H9 (cell line): ENCODE results near the gene HSPA4. TPM values are rescaled to one million over a fixed set of nuclear protein-coding genes. Genes with fewer than 3 reads are reported as not detected.

Experiments used
- DNase-seq: peaks from one replicate; pipeline ENCODE4 v3.0.0-alpha.2; 2017
- H2AFZ ChIP-seq: one replicate; pipeline ENCODE4 v1.6.1; 2013; ENCODE audit warnings: mild to moderate bottlenecking, low read length, control low read depth, moderate library complexity
- H2AK5ac ChIP-seq: 2 replicates; pipeline ENCODE4 v1.6.1; 2013; ENCODE audit warnings: low read length, control low read depth, mixed read lengths; ENCODE audit not compliant: insufficient read length
- H2BK120ac ChIP-seq: one replicate; pipeline ENCODE4 v1.6.1; 2013; ENCODE audit warnings: low read depth, mild to moderate bottlenecking, low read length, control low read depth, inconsistent platforms; ENCODE audit not compliant: poor library complexity, severe bottlenecking
- H2BK12ac ChIP-seq: 2 replicates; pipeline ENCODE4 v1.6.1; 2013; ENCODE audit warnings: low read length, control low read depth, mixed read lengths, low read depth; ENCODE audit not compliant: insufficient read length
- H2BK15ac ChIP-seq: 2 replicates; pipeline ENCODE4 v1.6.1; 2013; ENCODE audit warnings: low read depth, low read length, control low read depth
- H2BK20ac ChIP-seq: one replicate; pipeline ENCODE4 v1.6.1; 2013; ENCODE audit warnings: low read depth, mild to moderate bottlenecking, low read length, control low read depth, inconsistent platforms; ENCODE audit not compliant: poor library complexity, severe bottlenecking
- H2BK5ac ChIP-seq: 2 replicates; pipeline ENCODE4 v1.6.1; 2013; ENCODE audit warnings: low read length, control low read depth, mixed read lengths; ENCODE audit not compliant: insufficient read length
- H3K14ac ChIP-seq: 2 replicates; pipeline ENCODE4 v1.6.1; 2013; ENCODE audit warnings: low read length, control low read depth; ENCODE audit not compliant: insufficient read depth
- H3K18ac ChIP-seq: 2 replicates; pipeline ENCODE4 v1.6.1; 2013; ENCODE audit warnings: low read depth, mild to moderate bottlenecking, mixed read lengths, low read length, control low read depth; ENCODE audit not compliant: insufficient read length
- H3K23ac ChIP-seq: 2 replicates; pipeline ENCODE4 v1.6.1; 2013; ENCODE audit warnings: low read length, control low read depth, mixed read lengths, low read depth; ENCODE audit not compliant: insufficient read length
- H3K23me2 ChIP-seq: 2 replicates; pipeline ENCODE4 v1.6.1; 2013; ENCODE audit warnings: low read depth, mild to moderate bottlenecking, mixed read lengths, low read length, control low read depth; ENCODE audit not compliant: insufficient read length, poor library complexity, severe bottlenecking
- H3K27ac ChIP-seq: 2 replicates; pipeline ENCODE4 v1.5.1; 2013; ENCODE audit warnings: low read length, control low read depth, mixed read lengths, low read depth; ENCODE audit not compliant: insufficient read length
- H3K27me3 ChIP-seq: 2 replicates; pipeline ENCODE4 v1.6.1; 2013; ENCODE audit warnings: low read length, control low read depth, inconsistent platforms; ENCODE audit not compliant: insufficient read depth
- H3K4ac ChIP-seq: 2 replicates; pipeline ENCODE4 v1.6.1; 2013; ENCODE audit warnings: low read depth, mild to moderate bottlenecking, control low read depth, inconsistent platforms, low read length, moderate library complexity
- H3K4me1 ChIP-seq: 2 replicates; pipeline ENCODE4 v1.6.1; 2013; ENCODE audit warnings: low read length, control low read depth, inconsistent platforms; ENCODE audit not compliant: insufficient read depth
- H3K4me2 ChIP-seq: 2 replicates; pipeline ENCODE4 v1.6.1; 2013; ENCODE audit warnings: low read length, control low read depth, mixed read lengths; ENCODE audit not compliant: insufficient read length, insufficient read depth
- H3K56ac ChIP-seq: 2 replicates; pipeline ENCODE4 v1.6.1; 2013; ENCODE audit warnings: low read depth, mild to moderate bottlenecking, mixed read lengths, low read length, control low read depth; ENCODE audit not compliant: insufficient read length
- H3K79me1 ChIP-seq: 2 replicates; pipeline ENCODE4 v1.6.1; 2013; ENCODE audit warnings: low read depth, mild to moderate bottlenecking, moderate library complexity, low read length, control low read depth, inconsistent platforms; ENCODE audit not compliant: insufficient read depth, poor library complexity, severe bottlenecking
- H3K79me2 ChIP-seq: 2 replicates; pipeline ENCODE4 v1.6.1; 2013; ENCODE audit warnings: low read length, control low read depth, inconsistent platforms; ENCODE audit not compliant: insufficient read depth
- H3K9ac ChIP-seq: 2 replicates; pipeline ENCODE4 v1.6.1; 2013; ENCODE audit warnings: low read length, control low read depth, mixed read lengths; ENCODE audit not compliant: insufficient read length; ENCODE audit errors: extremely low read depth
- H3K9me3 ChIP-seq: one replicate; pipeline ENCODE4 v1.6.1; 2013; ENCODE audit warnings: low read depth, low read length, inconsistent platforms; ENCODE audit not compliant: control insufficient read depth
- H3T11ph ChIP-seq: one replicate; pipeline ENCODE4 v1.6.1; 2013; ENCODE audit warnings: mild to moderate bottlenecking, low read length, control low read depth, inconsistent platforms
- H4K20me1 ChIP-seq: one replicate; pipeline ENCODE4 v1.6.1; 2013; ENCODE audit not compliant: control insufficient read depth, insufficient read length, insufficient read depth
- H4K5ac ChIP-seq: 2 replicates; pipeline ENCODE4 v1.6.1; 2013; ENCODE audit warnings: low read depth, mild to moderate bottlenecking, mixed read lengths, low read length, control low read depth; ENCODE audit not compliant: insufficient read length
- H4K8ac ChIP-seq: replicated peaks from 2 replicates; pipeline ENCODE4 v1.6.1; 2013; ENCODE audit warnings: low read length, control low read depth, mixed read lengths, low read depth; ENCODE audit not compliant: insufficient read length
- H4K91ac ChIP-seq: 2 replicates; pipeline ENCODE4 v1.6.1; 2013; ENCODE audit warnings: low read depth, mild to moderate bottlenecking, moderate library complexity, mixed read lengths, low read length, control low read depth; ENCODE audit not compliant: insufficient read length
- H3K27ac Mint-ChIP-seq, 3 experiments: 2 replicates in 2 of 3; 3 replicates in 1 of 3; pipeline ENCODE4 v1.8.0; 2020 to 2021; ENCODE audit warnings: mixed read lengths in 3 of 3, mild to moderate bottlenecking in 1 of 3, moderate library complexity in 1 of 3
- H3K27me3 Mint-ChIP-seq: 2 replicates; pipeline ENCODE4 v1.8.0; 2021; ENCODE audit warnings: low read depth, mild to moderate bottlenecking, moderate library complexity, mixed read lengths
- H3K36me3 Mint-ChIP-seq, 3 experiments: 2 replicates in 2 of 3; 3 replicates in 1 of 3; pipeline ENCODE4 v1.8.0; 2020 to 2021; ENCODE audit warnings: low read depth in 3 of 3, mixed read lengths in 3 of 3; ENCODE audit not compliant: insufficient read depth in 1 of 3
- H3K4me1 Mint-ChIP-seq, 2 experiments: 2 replicates each; pipeline ENCODE4 v1.8.0; 2020; ENCODE audit warnings: mixed read lengths in 2 of 2
- H3K4me3 Mint-ChIP-seq, 2 experiments: 2 replicates in 1 of 2; 3 replicates in 1 of 2; pipeline ENCODE4 v1.8.0; 2020 to 2021; ENCODE audit warnings: mild to moderate bottlenecking in 2 of 2, mixed read lengths in 2 of 2, moderate library complexity in 1 of 2
- H3K9me3 Mint-ChIP-seq, 2 experiments: 2 replicates in 1 of 2; 3 replicates in 1 of 2; pipeline ENCODE4 v1.8.0; 2020; ENCODE audit warnings: mild to moderate bottlenecking in 2 of 2, mixed read lengths in 2 of 2, moderate library complexity in 1 of 2
- CTCF ChIP-seq: fragments of 200-600 bp; sonication (generic); conservative IDR thresholded peaks from 3 replicates; pipeline ENCODE4 v1.8.0; 2021; ENCODE audit warnings: antibody characterized with exemption, mild to moderate bottlenecking
- WGBS: extraction: QIAGEN DNeasy Blood & Tissue Kit; methylation state at CpG from one replicate; pipeline ENCODE4 v1.1.7; 2013; ENCODE audit warnings: missing lambda C conversion rate, low lambda C conversion rate, mixed read lengths; ENCODE audit not compliant: insufficient read length; ENCODE audit errors: extremely low coverage; 5-methylcytosine and 5-hydroxymethylcytosine counted together
- total RNA-seq: library from RNA; stranded (reverse); gene quantifications from 2 replicates; pipeline ENCODE4 v1.2.1, GENCODE V29; 2021

HSPA4 gene
- total RNA-seq, 1 experiment from 2014 or later = 293 TPM

- no peaks in the 10 kb centered on the region for H3K4me1 ChIP-seq
- no peak overlapping the region for H2BK20ac ChIP-seq
- no peak overlapping the region for H2BK120ac ChIP-seq
- H2BK5ac ChIP-seq = no peak overlapping the region
- H3K9me3 ChIP-seq = no peaks in the 10 kb centered on the region
- H3K27ac ChIP-seq = no peak overlapping the region
- H2BK12ac ChIP-seq = no peak overlapping the region
- WGBS = no CpG with 5 or more reads among the region's 4 CpGs
- no peaks in the 10 kb centered on the region for H3K9me3 Mint-ChIP-seq
- H3K18ac ChIP-seq = no peak overlapping the region
- H3K9ac ChIP-seq = no peak overlapping the region
- no peaks in the 10 kb centered on the region for H3K79me2 ChIP-seq
- no peak overlapping the region for H3K56ac ChIP-seq
- H3K27me3 ChIP-seq = no peaks in the 10 kb centered on the region
- no peak overlapping the region for H2BK15ac ChIP-seq
- H4K91ac ChIP-seq = no peak overlapping the region
- peaks cover 9 to 17% of the 10 kb centered on the region in 2 experiments for H3K4me1 Mint-ChIP-seq
- no peak overlapping the region for H4K5ac ChIP-seq
- no peak overlapping the region for H3K4ac ChIP-seq
- H4K8ac ChIP-seq = no peak overlapping the region
- no peak overlapping the region for H3K23ac ChIP-seq
- no peaks in the 10 kb centered on the region for H3K23me2 ChIP-seq
- no peak overlapping the region for H2AK5ac ChIP-seq
- no peak for DNase-seq
- H2AFZ ChIP-seq = no peak overlapping the region
- no peaks in the 10 kb centered on the region for H3K36me3 Mint-ChIP-seq
- H3K4me3 Mint-ChIP-seq = no peak overlapping the region
- H3K27ac Mint-ChIP-seq = no peak overlapping the region
- H3K79me1 ChIP-seq = no peaks in the 10 kb centered on the region
- no peaks in the 10 kb centered on the region; the same call in 1 of the 2 replicates for H3K27me3 Mint-ChIP-seq
- no peak overlapping the region for H3T11ph ChIP-seq
- H3K4me2 ChIP-seq = no peak overlapping the region
- H3K14ac ChIP-seq = no peak overlapping the region
- no peaks in the 10 kb centered on the region for H4K20me1 ChIP-seq
- TF ChIP-seq CTCF = no peak
Measured at GRCh38 chr5:133119233-133119711, 67.5 kb downstream of the HSPA4 start.
